HepG2 (cell line): Measurements from ENCODE around the gene BBC3. TPM values are rescaled to one million over a fixed set of nuclear protein-coding genes. Genes with fewer than 3 reads are reported as not detected.
A peak's percentile ranks its signal among the peaks of the same experiment; 100 is the strongest.

ENCODE experiments used
- DMTF1 ChIP-seq: sonication (generic); formaldehyde crosslinking; IDR thresholded peaks from 2 replicates; pipeline ENCODE4 v1.4.0; 2020; ENCODE audit warnings: mild to moderate bottlenecking, missing genetic modification reagents
- ELF1 ChIP-seq: sonication (generic); formaldehyde crosslinking; IDR thresholded peaks from 2 replicates; pipeline ENCODE4 v1.4.0; 2020; ENCODE audit warnings: missing genetic modification reagents
- ERF ChIP-seq: IDR thresholded peaks from 2 replicates; pipeline ENCODE4 v1.6.1; 2018; ENCODE audit warnings: missing biosample characterization, missing genetic modification reagents
- FOXP4 ChIP-seq: sonication (generic); formaldehyde crosslinking; IDR thresholded peaks from 2 replicates; pipeline ENCODE4 v1.4.0; 2020; ENCODE audit warnings: missing genetic modification reagents
- HNRNPL ChIP-seq: fragments of 200-400 bp; formaldehyde crosslinking; IDR thresholded peaks from 2 replicates; pipeline ENCODE4 v1.6.1; 2017; ENCODE audit warnings: mild to moderate bottlenecking, low read depth, low read length
- MAFK ChIP-seq, 2 experiments: IDR thresholded peaks in 1 of 2; conservative IDR thresholded peaks in 1 of 2; 2 replicates each; pipeline ENCODE4 v1.6.1; 2011; ENCODE audit warnings: improper control_type of control experiment in 2 of 2, low read length in 2 of 2
- MBNL3 ChIP-seq: fragments of 250-450 bp; sonication (Bioruptor Pico); conservative IDR thresholded peaks from 2 replicates; pipeline ENCODE4 v1.8.0; 2022; ENCODE audit warnings: mild to moderate bottlenecking, inconsistent platforms
- MED8 ChIP-seq: sonication (generic); formaldehyde crosslinking; IDR thresholded peaks from 2 replicates; pipeline ENCODE4 v1.8.1; 2023; ENCODE audit warnings: mild to moderate bottlenecking, missing genetic modification reagents; ENCODE audit not compliant: insufficient replicate concordance
- MTA1 ChIP-seq: sonication (generic); formaldehyde crosslinking; IDR thresholded peaks from 2 replicates; pipeline ENCODE4 v1.4.0; 2020; ENCODE audit warnings: missing genetic modification reagents, mild to moderate bottlenecking, borderline replicate concordance
- MYNN ChIP-seq: sonication (generic); formaldehyde crosslinking; IDR thresholded peaks from 2 replicates; pipeline ENCODE4 v1.4.0; 2020; ENCODE audit warnings: mild to moderate bottlenecking, low read depth, missing genetic modification reagents
- NCOA5 ChIP-seq: sonication (generic); formaldehyde crosslinking; IDR thresholded peaks from 2 replicates; pipeline ENCODE4 v1.4.0; 2020; ENCODE audit warnings: missing genetic modification reagents
- NFKBIZ ChIP-seq: IDR thresholded peaks from 2 replicates; pipeline ENCODE4 v1.6.1; 2018; ENCODE audit warnings: missing genetic modification reagents, missing compliant biosample characterization
- RFX3 ChIP-seq: IDR thresholded peaks from 2 replicates; pipeline ENCODE4 v1.6.1; 2016; ENCODE audit warnings: missing biosample characterization, missing genetic modification reagents
- SP1 ChIP-seq, 2 experiments: fragments of 450-650 bp in 1 of 2; sonication (generic) in 1 of 2; formaldehyde crosslinking in 1 of 2; IDR thresholded peaks; 2 replicates each; pipeline versions ENCODE4 v1.4.0 to v1.6.1; 2016 to 2020; ENCODE audit warnings: missing genetic modification reagents in 1 of 2
- ZBTB38 ChIP-seq: sonication (generic); formaldehyde crosslinking; IDR thresholded peaks from 2 replicates; pipeline ENCODE4 v1.5.1; 2020; ENCODE audit warnings: mild to moderate bottlenecking, missing genetic modification reagents
- ZNF589 ChIP-seq: sonication (generic); formaldehyde crosslinking; conservative IDR thresholded peaks from 2 replicates; pipeline ENCODE4 v1.8.0; 2022; ENCODE audit warnings: mild to moderate bottlenecking, moderate library complexity, missing genetic modification reagents
- ZNF761 ChIP-seq: sonication (generic); formaldehyde crosslinking; conservative IDR thresholded peaks from 2 replicates; pipeline ENCODE4 v1.4.0; 2020; ENCODE audit warnings: mild to moderate bottlenecking, missing genetic modification reagents
- polyA plus RNA-seq, 8 experiments: library from polyadenylated mRNA; depleted of rRNA in 3 of 8; stranded (reverse) in 7 of 8; unstranded in 1 of 8; fragments of >200 nt; fragmentation: Illumina TruSeq in 4 of 8; extraction: Trizol in 4 of 8; gene quantifications; 2 replicates each; pipeline versions ENCODE4 v1.2.1 to v1.2.3, GENCODE V29; 2011 to 2016; ENCODE audit warnings: low read depth in 4 of 8, missing spikeins in 1 of 8, mixed read lengths in 1 of 8; ENCODE audit not compliant: insufficient read depth in 1 of 8
- total RNA-seq, 5 experiments: library from RNA; depleted of rRNA; stranded (reverse); fragments of >200 nt; fragmentation: Illumina TruSeq; extraction: Trizol; gene quantifications; 2 replicates each; pipeline ENCODE4 v1.2.3, GENCODE V29; 2016; ENCODE audit warnings: low read depth in 1 of 5
- TF ChIP-seq, protein P1 (sequence below): sonication (generic); formaldehyde crosslinking; IDR thresholded peaks from 2 replicates; pipeline ENCODE4 v1.4.0; 2020; ENCODE audit warnings: missing genetic modification reagents

Gene BBC3
- total and polyA plus RNA-seq, 2 of the 13 experiments (the other 11 are each of a cell fraction or from before 2014, with no cell fraction given): 6.1 to 8.8 TPM

- TF ChIP-seq DMTF1 (CRISPR knock-in tag) (no peak), NFKBIZ (CRISPR knock-in tag) (no peak), MBNL3 (CRISPR knock-in tag) (no peak), MTA1 (CRISPR knock-in tag) (no peak), RFX3 (no peak), FOXP4 (no peak), HNRNPL (no peak), MYNN (CRISPR knock-in tag) (no peak), ZNF761 (CRISPR knock-in tag) (no peak), NCOA5 (CRISPR knock-in tag) (no peak), ELF1 (CRISPR knock-in tag) (no peak), MAFK (conservative IDR thresholded peaks at IDR 0.05 in 1 of 2, IDR thresholded peaks at IDR 0.05 in 1 of 2; ENCODE audit: low read length in 2 of 2) (no peak), ZBTB38 (CRISPR knock-in tag) (0 out of 2 replicates have a peak, but pooled peaks have one; percentile 4), ERF (CRISPR knock-in tag) (no peak), ZNF589 (no peak), SP1 (IDR thresholded peaks at IDR 0.05) (no peak), SP1 (CRISPR knock-in tag; IDR thresholded peaks at IDR 0.05) (peak; percentile 29; the same call in 1 of the 2 replicates), MED8 (CRISPR knock-in tag) (no peak)
- TF ChIP-seq, protein P1, sequence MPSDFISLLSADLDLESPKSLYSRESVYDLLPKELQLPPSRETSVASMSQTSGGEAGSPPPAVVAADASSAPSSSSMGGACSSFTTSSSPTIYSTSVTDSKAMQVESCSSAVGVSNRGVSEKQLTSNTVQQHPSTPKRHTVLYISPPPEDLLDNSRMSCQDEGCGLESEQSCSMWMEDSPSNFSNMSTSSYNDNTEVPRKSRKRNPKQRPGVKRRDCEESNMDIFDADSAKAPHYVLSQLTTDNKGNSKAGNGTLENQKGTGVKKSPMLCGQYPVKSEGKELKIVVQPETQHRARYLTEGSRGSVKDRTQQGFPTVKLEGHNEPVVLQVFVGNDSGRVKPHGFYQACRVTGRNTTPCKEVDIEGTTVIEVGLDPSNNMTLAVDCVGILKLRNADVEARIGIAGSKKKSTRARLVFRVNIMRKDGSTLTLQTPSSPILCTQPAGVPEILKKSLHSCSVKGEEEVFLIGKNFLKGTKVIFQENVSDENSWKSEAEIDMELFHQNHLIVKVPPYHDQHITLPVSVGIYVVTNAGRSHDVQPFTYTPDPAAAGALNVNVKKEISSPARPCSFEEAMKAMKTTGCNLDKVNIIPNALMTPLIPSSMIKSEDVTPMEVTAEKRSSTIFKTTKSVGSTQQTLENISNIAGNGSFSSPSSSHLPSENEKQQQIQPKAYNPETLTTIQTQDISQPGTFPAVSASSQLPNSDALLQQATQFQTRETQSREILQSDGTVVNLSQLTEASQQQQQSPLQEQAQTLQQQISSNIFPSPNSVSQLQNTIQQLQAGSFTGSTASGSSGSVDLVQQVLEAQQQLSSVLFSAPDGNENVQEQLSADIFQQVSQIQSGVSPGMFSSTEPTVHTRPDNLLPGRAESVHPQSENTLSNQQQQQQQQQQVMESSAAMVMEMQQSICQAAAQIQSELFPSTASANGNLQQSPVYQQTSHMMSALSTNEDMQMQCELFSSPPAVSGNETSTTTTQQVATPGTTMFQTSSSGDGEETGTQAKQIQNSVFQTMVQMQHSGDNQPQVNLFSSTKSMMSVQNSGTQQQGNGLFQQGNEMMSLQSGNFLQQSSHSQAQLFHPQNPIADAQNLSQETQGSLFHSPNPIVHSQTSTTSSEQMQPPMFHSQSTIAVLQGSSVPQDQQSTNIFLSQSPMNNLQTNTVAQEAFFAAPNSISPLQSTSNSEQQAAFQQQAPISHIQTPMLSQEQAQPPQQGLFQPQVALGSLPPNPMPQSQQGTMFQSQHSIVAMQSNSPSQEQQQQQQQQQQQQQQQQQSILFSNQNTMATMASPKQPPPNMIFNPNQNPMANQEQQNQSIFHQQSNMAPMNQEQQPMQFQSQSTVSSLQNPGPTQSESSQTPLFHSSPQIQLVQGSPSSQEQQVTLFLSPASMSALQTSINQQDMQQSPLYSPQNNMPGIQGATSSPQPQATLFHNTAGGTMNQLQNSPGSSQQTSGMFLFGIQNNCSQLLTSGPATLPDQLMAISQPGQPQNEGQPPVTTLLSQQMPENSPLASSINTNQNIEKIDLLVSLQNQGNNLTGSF: no peak
Measured at GRCh38 chr19:47274891-47275761, 44.1 kb upstream of the BBC3 start (continued).
